GM21619 (cell line): ENCODE measurements around the gene TAB2.
A peak's percentile ranks its signal among the peaks of the same experiment; 100 is the strongest.
"Not testable (repeated sequence)": the region's sequence is repeated elsewhere in the genome, so short reads cannot be mapped to it uniquely, and the experiment has no call there.

Source experiments
- ATAC-seq: cut with Tn5 transposase; IDR thresholded peaks from one replicate; pipeline ENCODE4 v1.9.1; 2021; ENCODE audit not compliant: unreplicated experiment

Gene TAB2

DNA sequence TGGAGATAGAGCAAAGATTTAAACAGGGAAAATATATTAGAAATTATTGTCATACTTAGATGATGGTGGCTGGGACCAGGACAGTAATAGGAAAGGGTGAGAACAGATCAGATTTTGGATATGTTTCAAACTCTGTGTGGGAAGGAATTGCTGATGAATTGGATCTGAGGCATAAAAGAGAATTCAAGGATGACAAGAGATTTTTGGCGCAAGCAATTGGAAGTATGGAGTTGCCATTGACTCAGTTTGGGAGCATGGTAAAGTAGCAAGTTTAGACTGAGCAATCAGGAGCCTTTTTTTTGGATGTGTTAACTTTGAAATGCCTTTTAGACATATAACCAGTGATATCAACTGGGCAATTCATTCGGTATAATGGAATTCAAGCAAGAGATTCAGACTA is 14.4 kb downstream of the TAB2 start:
- ATAC-seq = no peak

DNA sequence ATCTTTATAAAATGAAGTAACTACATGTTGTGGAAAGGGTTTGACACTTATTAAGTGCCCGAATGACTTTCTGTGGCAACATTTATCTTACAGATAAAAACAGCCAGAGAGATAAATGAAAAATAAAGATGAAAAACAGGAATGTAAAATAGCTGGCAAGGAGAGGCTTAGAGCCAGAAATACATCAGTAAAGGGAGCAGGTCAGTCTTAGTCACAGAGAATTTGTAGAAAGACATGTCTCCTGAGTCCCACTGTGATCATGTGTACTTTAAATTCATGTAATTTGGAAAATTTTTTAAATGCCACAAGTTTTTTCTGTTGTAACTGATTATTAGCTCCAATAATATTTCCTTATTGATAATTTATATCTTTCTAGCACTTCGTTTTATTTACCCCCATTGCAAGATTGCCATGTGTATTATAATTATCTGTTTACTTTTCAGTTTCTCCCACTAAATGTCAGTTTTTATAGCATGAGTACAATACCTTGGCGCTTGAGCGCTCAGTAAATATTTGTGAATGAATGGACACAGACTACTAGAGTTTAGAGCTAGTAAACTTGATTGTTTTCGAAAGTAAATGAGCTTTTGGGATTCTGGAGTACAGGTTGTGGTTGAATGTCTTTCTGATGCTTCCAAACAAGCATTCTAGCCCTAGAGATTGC is 15.2 kb downstream of the TAB2 start:
- ATAC-seq = no peak

DNA sequence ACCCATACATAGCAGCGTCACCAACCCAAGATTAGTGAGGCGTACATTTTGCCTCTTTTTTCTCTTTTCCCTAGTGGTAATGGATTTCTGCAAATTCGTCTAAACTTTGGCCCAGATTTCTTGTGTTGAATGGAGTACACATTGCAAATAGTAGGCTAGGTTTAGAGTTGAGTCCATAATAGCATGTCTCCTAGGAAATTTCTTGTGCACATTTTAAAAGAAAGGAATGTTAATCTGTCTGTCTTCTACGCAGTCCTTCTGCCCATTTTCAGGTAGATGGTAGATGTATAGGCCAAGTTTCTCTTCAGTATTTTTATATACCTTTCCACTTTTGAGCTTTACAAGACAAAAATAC is 15.7 kb downstream of the TAB2 start:
- no peak for ATAC-seq

DNA sequence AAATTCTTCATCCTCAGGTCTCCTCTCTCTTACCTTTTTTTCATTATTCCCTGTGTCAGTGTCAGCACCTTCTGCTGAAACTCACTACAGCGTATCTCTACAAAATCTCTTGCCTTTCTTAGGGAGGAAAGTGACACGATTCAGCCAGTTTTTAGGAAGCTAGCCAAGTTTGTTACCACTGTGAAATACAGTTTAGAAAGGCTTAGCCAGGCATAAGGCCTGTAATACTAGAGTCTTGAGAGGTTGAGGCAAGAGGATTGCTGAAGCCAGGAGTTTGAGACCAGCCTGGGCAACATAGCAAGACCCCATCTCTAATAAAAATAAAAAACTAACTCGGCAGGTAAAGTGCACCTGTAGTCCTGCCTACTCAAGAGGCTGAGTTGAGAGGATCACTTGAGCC is 16.7 kb downstream of the TAB2 start:
- no peak for ATAC-seq

DNA sequence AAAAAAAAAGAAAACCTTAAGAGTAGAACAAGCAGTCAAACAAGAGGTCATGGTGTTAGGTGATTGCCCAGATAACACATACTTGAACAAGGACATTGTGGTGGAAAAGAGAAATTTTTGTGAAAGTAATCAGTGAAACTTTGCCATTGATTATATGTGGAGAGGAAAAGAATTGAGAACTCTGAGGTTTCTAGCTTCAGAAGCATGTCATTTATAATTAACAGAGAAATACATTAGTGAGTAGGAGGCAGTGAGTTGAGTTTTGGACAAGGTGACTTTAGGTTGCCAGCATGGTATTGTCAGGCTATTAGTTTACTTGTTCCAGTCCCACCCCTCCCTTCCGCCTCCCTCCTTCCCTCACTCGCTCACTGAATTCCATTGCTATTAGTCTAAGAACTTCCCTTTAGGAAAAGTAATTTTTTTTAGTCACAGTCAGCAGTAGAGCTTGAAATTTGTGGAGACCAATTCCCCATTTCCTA is 17.2 kb downstream of the TAB2 start:
- ATAC-seq = peak; percentile 50

DNA sequence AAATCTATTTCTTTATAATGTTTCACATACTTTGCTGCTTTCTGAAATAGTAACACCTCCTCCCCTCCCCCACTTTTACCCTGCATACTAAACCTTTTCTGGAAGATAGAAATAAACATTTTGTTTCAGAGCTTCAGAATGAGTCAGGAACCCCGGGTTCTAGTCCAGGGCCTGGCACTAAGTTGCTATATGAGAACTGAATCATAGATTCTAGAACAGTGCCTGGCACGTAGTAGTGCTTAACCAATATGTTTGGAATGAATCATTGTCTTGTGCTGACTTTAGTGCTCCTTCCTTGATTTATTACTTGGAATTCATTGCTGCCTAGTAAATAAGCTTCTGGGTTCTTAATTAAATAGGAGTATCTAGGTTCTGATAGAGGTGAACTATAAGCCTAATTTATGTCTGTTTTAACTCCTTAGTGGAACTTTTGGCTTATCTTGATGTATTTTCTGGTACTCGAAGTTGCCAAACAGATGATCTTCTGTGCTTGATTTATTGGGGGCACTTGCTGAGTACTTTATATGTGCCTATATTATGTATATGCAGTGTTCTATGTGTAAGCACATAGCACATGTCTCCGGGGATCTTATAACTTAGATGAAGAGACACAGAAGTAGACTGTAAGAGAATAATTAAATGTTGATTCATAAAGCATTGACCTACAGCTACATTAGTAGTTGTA is 18.6 kb downstream of the TAB2 start:
- ATAC-seq = peak; percentile 45

DNA sequence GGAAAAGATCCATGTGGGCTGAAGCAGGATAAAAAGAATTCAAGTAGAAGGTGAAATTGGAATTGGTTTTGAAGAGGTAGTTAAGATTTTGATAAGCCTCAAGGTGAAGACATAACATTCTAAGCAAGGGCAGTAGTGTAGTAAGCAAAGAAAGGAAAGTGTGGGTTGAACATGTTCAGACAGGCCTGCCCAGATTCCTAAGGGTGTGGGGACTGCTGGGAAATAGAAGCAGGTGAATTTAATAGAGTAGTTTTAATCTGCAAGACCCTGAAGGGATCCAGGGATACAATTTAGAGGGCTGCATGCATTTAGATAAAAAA is 19.1 kb downstream of the TAB2 start:
- no peak for ATAC-seq

DNA sequence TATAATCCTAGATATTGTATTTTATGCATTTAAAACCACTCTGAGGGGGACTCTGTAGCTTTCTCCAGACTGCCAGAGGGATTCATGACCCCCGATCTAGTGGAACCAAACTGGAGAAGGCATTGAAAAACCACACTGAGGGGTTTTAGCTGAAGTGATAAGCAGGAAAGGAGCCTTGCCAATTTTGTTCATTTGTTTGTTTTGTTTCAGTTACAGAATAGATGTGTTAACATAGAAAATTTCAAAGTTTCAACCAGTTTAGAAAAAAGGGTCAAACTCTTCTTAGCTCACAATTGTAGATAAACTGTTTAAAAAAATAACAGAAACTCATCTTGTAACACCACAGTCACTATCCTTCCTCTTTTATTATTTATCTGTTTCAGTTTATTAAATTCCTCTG is 19.8 kb downstream of the TAB2 start:
- ATAC-seq = no peak

DNA sequence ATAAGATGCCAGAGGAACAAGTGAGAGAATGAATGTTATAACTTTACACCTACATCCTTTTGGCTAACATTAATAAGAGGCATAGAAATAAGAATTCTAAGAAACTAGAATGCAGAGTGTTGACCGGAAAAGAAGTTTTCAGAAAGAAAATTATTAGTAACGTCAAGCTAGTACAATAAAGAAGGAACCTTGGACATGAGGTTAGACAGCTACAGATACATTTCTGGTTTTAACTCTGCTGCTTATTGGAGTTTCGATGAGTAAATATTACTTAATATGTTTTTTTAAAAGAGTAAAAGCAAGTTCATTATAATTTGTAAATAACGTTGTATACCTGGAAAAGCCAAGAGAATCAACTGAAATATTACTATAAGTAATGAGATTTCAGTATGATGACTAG is 22.7 kb downstream of the TAB2 start:
- no peak for ATAC-seq

DNA sequence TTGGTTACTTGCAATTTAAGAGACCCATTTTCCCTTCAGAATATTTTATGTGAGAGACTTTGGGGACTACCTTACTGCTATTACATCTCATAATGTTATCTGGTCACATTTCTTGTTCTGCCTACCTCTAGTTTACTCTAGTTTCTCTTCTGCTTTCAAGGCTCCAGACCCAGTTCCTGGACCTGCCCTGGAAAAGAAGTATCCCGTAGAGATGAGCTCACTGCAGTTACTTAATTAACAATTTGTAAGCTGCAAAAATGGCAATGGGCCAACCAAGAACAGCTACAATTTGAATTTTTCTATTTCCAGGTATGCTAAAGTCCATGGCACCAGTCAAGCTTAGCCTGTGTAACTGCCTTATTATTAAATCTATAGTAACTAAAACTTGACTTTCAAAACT is 25.0 kb downstream of the TAB2 start:
- ATAC-seq = peak; percentile 77

DNA sequence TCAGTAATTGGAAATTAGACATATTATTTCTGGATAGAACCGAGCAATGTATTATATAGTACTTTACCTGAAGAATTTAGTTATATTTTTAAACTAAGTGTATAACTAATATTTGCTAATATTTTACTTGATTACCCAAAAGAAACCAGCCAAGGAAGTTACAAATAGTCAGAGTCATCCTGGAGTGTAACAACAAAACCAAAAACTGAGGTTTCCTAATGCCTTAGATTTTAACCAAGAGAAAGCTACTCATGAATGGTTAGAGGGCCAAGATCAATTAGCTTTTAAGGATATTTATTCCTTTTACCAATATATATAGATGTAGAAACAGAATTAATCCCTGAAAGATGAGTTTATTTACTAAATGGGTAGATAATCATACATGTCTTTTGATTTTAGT is 26.0 kb downstream of the TAB2 start:
- no peak for ATAC-seq

DNA sequence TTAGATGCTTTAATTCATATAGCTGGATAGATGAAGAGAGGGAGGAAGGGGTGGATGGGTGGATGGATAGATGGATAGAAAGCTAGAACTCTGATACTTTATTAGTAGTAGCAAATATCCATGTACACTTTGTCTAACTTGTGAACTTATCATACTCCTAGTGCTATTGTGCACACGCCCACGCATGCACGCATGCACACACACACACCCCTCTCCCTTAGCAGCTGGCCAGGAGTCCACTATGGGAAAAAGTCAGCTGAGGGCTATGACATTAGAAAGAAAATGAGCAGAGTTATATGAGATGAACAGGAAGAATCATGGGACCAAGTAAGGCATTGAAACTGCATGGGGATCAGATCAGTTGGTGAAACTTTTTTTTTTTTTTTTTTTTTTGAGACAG is 28.6 kb downstream of the TAB2 start:
- ATAC-seq = no peak

DNA sequence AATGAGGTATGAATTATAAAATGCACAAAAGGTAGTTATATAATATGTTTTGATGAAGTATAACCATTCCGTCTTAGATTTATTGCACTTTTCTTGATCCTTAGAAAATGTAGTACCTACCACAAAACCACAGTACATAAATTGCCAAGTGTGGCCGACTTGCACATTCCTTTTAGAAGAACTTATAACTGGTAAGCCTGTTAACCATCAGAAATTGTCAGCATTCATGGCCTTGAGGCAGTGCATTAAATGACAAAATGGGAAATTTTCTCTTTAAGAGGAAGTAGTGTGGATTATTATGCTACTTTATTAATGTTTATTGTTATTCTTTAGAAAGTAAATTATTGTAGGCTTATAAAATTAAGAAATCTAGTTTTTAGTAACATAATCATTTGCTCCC is 29.6 kb downstream of the TAB2 start:
- no peak for ATAC-seq

DNA sequence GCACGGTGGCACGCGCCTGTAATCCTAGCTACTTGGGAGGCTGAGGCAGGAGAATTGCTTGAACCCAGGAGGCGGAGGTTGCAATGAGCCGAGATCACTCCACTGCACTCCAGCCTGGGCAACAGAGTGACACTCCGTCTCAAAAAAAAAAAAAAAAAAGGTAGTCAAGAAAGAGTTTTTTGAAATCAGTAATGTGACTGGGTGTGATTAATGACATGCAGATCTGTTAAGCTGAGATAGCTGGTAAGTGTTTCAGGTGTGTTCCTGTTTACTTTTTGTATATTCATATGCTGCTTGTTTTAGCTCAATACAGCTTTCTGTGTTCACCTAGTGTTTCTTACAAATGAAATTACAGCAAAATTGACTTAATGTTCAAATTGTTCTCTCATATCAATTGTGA is 31.8 kb downstream of the TAB2 start:
- not testable (repeated sequence) for ATAC-seq

DNA sequence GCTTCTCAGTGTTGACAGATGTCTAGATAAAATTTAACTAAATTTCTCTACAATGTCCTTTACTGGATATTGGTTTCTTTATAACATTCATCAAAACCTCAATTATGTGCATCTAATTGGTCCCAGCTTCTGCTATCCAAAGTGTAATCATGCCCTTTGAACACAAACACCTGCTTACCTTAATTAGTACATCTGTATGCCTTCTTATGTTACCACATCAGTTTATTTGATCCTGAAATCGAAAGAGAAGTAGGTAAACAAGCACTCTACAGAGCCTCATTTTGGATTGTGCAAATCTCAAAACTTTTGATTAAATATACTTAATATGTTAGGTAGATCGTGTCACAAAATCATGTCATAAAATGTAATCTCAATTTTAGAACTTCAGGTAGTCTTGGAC is 36.5 kb downstream of the TAB2 start:
- ATAC-seq = no peak

DNA sequence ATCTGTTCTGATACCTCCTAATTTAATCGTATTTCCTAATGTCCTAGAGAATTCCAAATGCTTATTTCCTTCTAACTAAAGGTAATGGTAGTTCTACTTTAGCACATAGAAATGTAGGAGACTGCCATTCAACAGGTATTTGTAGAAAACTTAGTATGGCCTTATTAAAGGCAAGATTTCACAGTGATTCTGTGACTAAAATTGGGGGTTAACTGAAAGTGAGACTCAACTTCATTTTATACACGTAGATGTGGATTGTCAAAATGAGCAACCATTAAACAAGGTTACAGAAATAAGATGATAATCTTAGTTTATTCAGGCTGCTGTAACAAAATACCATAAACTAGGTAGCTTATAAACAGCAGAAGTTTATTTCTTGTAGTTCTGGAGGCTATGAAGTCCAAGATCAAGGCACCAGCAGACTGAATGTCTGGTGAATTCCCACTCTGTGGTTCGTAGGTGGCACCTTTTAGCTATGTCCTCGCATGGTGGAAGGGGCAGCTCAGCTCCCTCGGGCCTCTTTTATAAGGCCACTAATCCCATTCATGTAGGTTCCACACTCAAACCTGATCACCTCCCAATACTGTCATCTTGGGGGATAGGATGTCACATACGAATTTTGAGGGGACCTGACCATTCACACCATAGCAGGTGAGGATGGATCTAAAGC is 38.7 kb downstream of the TAB2 start:
- no peak for ATAC-seq

DNA sequence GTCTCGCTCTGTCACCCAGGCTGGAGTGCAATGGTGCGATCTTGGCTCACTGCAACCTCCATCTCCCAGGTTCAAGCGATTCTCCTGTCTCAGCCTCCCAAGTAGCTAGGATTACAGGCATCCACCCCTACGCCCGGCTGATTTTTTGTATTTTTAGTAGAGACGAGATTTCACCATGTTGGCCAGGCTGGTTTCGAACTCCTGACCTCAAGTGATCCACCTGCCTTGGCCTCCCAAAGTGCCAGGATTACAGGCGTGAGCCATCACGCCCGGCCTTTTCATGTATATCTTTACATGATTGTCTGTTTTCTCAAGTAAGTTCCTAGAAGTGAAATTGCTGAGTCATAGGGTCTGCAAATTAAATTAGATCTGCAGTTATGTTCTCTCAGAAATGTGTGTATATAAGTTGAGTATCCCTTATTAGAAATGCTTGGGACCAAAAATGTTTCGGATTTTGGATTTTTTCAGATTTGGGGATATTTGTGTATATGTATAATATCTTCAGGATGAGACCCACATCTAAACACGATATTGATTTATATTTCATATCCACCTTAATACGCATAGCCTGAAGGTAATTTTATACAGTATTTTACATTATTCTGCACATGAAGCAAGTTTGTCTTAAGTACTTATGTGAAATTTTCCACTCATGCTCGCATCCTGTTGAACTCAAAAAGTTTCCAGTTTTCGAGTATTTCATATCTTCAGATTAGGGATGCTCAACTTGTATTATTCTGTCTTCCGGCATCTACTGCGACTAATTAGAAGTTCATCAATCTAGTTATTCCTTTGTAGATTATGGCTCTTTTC is 40.4 kb downstream of the TAB2 start:
- no peak for ATAC-seq

DNA sequence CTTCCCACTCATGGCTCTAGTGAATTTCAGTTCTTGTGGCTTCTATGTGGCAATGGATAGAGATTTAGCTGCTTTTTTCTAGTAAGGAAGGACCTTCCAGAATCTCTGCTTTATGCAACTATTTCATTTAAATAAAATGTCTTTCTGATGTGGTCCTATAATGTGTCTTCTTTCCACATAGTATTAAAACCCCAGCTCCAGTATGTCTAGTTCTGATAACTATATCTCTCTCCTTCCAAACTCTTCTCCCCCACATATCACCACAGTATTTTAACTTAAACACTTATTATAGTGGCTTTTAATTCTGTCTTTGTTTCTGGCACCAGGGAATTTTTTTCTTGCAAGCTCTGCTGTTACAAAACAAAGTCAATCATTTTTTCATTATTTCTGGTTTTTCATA is 41.9 kb downstream of the TAB2 start:
- no peak for ATAC-seq

DNA sequence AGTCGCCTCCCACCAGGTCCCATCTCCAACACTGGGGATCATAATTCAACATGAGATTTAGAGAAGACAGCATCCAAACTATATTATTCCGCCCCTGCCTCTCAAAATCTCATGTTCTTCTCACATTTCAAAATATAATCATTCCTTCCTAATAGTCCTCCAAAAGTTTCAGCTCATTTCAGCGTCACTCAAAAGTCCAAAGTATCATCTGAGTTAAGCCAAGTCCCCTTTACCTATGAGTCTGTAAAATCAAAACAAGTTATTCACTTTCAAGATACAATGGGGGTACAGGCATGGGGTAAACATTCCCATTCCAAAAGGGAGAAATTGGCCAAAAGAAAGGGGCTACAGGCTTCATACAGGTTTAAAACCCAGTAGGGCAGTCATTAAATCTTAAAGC is 43.0 kb downstream of the TAB2 start:
- no peak for ATAC-seq

DNA sequence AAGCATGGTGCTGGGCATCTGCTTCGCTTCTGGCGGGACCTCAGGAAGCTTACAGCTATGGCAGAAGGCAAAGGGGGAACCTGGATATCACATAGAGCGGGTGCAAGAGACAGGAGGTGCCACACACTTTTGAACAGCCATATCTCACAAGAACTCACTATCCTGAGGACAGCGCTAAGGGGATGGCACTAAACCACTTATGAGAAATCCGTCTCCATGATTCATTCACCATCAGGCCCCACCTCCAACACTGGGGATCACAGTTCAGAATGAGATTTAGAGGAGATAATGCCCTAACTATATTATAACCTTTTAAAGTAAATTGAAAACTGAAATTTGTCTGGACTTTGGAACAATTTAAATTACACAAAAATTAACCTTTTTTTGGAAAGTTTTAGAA is 44.8 kb downstream of the TAB2 start:
- no peak for ATAC-seq

DNA sequence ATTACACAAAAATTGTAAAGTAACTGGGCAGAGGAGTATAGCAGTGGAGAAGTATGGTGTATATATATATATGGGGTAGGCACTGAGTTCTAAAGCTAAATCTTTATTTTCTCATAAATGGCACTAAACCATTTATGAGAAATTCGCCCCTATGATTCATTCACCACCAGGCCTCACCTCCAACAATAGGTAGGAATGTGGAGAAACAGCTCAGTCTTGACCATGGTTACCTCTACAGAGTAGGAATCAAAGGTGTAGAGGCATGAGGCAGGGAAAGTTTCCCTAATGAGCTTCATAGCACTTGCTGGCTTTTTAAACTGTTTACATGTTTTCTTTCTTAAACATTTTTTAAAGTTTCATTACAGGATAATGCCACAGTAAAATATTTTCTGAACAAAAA is 45.6 kb downstream of the TAB2 start:
- no peak for ATAC-seq

DNA sequence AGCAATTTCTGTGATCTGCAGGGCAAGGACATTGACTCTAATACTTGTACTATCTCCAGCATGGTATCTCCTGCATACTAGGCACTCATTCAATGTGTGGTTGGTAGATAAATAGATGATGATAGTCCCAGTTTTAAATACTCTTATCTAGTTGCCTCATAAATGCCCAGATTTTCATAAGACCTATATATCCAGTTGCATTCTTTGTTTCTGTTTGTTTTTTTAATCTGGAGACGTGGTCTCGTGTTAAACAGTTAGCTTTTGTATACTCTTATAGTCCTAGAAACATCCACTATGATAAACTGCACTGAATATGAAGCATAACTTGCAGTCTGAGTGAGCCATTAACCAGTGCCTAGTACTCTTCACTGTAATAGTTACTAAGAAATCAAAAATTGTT is 47.0 kb downstream of the TAB2 start:
- no peak for ATAC-seq
